DMS79 (cell line): Measurements from ENCODE around the gene LYRM4.

Experiments
- DNase-seq: peaks from one replicate; lab custom pipeline; 2025; lab: John Stamatoyannopoulos, UW

Gene LYRM4

GRCh38 chr6:5280920-5281319 is 20.2 kb upstream of the LYRM4 start:
- DNase-seq: no peak

GRCh38 chr6:5279891-5280338 is 19.2 kb upstream of the LYRM4 start:
- DNase-seq: no peak

GRCh38 chr6:5278565-5279120 is 17.9 kb upstream of the LYRM4 start:
- DNase-seq: no peak

DNA sequence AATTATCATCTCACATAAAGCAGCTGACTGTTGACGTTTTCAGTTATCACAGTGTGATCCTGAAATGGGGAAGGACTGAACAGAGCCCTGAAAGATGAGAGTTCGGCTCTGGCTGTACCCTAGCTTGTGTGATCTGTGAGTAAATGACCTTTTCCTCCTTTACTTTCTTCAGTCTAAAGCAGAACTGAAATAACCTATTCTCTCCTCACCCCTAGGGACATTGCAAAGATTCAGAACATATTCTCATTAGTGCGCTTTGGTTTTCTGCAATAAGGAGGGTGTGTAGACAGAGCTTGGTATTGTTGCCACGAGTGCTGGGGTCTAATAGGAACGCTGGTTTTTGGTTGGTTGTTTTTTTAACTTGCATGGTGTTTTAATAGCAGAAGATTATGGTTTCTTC is 17.3 kb upstream of the LYRM4 start:
- no peak for DNase-seq

GRCh38 chr6:5277589-5277988 is 16.8 kb upstream of the LYRM4 start:
- no peak for DNase-seq

GRCh38 chr6:5276581-5276980 is 15.8 kb upstream of the LYRM4 start:
- DNase-seq: no peak

GRCh38 chr6:5275497-5275896 is 14.7 kb upstream of the LYRM4 start:
- no peak for DNase-seq

DNA sequence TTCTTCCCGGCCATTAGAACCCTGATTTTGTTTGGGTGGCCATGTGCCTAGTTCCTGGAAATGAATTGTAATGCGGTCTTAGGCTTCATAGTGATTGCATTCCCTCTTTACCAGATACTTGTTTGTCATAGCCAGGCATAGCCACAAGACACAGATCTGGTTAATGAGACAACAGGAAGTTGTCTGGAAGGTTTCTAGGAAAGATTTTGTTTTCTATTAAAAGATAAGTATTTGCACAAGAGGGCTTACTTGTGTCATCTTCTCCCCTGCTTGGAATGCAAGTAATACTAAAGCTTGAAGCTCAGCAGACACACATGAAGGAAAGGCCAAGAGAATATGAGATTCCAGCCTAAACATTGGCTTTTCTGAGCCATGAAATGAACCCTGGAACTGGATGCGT is 13.5 kb upstream of the LYRM4 start:
- DNase-seq: no peak

GRCh38 chr6:5271926-5272325 is 11.2 kb upstream of the LYRM4 start:
- DNase-seq: no peak

DNA sequence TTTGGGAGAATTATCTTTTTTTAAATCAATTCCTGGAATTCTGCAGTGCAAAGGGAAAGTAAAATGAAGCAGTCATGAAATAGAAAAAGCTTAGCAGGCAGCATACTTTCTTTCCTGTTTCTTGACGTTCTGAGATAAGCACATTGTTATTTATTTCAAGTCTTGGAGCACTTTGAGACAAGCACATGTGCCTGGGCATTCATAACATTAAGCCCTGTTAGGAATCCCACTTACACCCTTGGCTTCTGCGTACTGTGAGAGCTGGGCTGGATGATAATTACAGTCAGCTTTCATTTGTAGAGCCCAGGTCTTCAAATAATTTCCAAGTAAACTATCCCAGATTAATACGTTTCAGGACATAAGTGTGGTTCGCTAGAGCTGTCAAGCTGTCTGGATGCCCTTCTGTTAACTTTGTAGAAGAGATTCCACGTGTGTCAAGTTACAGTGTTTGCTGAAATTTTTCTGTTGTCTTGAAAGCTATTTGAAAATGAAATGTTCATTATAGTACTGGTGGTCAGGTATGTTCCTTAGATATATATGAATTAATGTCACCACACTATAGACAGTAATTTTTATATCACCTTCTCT is 9.4 kb upstream of the LYRM4 start:
- DNase-seq: no peak

DNA sequence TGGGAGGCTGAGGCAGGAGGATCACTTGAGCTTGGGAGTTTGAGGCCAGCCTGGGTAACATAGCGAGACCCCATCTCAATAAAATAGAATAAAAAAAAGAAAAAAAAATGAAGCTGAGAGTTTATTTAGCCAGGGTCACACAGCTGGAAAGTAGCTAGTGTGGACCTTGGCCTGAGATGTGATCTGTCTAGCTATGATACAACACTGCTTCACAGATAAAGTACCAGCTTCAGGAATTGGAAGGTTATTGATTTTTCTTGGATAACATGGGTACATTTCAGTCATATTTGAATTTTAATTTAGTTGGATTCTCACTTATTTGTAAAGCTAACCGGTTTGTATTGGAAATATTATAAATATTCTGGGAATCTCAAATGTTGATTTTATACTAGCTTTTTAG is 5.7 kb upstream of the LYRM4 start:
- DNase-seq: no peak

GRCh38 chr6:5261545-5262109 is 877 bp upstream of the LYRM4 start:
- no peak for DNase-seq

DNA sequence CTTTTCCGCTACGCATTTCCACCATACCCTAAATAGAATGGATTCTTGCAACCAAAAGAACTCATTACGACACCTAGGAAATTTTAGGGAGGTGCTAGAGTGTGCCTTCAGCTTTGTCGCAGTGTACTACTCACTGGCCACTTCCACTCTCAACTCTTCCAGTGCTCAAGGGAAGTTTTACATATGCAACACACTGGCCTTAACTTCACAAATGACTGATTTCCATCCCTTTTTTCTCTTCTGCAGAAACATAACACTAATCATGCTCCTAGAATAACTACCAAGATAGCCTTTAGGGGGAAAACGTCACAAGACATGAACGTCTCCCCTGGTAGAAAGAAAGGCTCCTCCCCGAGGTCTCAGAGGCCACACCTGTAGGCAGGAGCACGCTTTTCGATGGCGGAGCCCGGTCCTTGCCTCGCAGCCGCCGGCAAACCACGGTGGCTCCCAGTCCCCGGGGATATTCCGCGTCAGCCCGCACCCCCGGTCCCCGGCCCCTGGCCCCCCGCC is 584 bp downstream of the LYRM4 start:
- DNase-seq: no peak

DNA sequence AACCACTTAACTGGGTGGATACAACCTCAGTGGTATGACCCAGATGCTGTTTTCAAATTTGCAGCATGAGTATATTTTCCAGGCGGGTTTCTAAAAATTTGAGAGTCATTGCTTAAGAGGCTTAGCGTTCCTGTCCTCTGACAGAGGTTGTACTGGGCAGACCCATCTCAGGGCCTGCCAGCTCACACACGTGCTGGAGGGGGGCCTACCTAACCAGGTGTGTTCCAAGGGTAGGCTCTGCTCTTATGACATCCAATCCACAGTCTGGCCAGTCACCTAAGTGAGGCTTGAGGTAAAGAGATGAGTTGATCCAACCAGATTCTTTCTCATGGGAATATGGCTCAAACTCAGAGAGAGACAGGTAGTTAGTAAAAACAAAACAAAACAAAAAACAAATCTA is 1.3 kb downstream of the LYRM4 start:
- no peak for DNase-seq

- no peak for DNase-seq
Measured at GRCh38 chr6:5257400-5257799, 3.4 kb downstream of the LYRM4 start.

GRCh38 chr6:5256952-5257351 is 3.8 kb downstream of the LYRM4 start:
- DNase-seq: no peak

DNA sequence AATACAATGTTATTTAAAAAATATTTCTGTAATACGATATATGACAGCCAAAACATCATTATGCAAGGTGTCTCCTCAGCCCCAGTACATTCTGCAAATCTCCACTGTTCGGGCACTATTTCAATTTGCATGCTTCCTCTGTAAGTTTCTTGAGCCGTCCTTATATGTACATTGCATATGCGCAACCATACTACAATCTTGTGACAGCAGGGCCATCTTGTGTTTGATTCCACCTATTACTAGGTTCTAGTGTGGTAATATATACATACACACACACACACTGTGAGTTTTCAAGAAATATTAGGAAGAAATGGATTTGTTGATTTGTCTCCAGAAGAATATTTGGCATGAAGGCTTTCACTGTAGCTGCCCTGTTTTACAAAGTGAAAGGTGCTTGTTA is 9.8 kb downstream of the LYRM4 start:
- no peak for DNase-seq

DNA sequence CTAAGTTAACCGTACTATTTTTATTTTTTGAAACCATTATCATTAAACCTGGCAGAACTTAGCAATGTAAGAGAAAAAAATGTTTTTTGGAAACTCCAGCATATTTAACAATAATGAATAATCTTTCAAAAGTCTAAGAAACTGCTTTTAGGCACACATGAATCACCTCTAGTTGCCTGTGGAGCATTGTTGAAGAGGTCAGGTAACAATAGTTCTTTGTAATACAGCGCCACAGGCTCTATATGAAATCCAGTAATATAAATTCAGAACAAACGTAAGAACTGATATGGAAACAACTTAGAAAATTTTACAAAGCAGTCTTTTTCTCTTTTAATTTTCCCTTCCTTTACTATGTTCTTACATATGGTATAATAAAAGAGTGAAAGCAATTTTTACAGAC is 10.3 kb downstream of the LYRM4 start:
- no peak for DNase-seq

- no peak for DNase-seq
Measured at GRCh38 chr6:5249451-5250122, 11.2 kb downstream of the LYRM4 start.

- no peak for DNase-seq
Measured at GRCh38 chr6:5248302-5249098, 12.2 kb downstream of the LYRM4 start.

DNA sequence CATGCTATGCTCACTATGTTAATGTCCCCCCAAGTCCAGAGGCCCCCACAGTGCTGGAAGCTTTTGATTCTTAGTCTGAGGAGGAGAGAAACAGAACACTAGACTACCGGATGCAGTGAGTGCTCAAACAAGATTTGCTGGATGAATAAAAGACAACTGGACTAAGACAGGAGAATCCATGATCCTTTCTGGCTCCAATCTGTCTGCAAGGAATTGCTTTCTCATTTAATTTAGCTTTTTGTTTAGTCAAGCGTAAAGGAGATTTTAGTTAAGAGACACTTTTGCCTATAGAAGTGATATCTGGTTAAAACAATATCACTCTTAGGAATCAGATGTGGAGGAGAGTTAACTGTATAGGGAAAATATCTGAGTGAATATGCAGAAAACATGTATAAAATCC is 13.5 kb downstream of the LYRM4 start:
- no peak for DNase-seq
